ENCODE results near the gene KCNK10.

The KCNK10 gene, protein sequence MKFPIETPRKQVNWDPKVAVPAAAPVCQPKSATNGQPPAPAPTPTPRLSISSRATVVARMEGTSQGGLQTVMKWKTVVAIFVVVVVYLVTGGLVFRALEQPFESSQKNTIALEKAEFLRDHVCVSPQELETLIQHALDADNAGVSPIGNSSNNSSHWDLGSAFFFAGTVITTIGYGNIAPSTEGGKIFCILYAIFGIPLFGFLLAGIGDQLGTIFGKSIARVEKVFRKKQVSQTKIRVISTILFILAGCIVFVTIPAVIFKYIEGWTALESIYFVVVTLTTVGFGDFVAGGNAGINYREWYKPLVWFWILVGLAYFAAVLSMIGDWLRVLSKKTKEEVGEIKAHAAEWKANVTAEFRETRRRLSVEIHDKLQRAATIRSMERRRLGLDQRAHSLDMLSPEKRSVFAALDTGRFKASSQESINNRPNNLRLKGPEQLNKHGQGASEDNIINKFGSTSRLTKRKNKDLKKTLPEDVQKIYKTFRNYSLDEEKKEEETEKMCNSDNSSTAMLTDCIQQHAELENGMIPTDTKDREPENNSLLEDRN

DNA sequence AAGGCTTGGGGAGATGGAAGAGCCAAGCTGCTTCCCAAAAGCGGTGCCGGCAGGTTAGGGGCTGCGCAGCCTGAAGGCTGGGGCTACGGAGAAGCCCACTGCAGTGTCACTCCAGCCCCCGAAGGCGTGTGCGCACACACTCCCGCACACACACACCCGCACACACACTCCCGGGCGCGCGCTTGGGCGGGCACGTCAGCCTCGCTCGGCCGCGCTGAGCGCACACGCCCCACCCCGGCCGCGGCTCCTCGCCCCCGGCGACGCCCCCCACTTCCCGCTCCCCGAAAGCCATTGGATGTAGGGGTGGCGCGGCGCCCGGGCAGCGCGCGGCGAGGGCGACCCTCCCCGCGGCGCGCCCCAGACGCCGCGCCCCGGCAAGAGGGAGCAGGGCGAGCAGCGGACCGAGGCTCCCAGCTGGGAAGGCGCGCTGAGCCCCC is at the start of gene KCNK10:
Gene KCNK10 (minus strand): TSS at position 184 of the 437 bp plus-strand sequence. CDS start 471 bp downstream, outside the sequence.
- DNase-seq (ENCODE audit: low read depth): no peak
- peak within 1 kb of the TSS; percentile 18 for H3K4me3 ChIP-seq (ENCODE audit: low read depth, low read length)
- TF ChIP-seq, protein P1, sequence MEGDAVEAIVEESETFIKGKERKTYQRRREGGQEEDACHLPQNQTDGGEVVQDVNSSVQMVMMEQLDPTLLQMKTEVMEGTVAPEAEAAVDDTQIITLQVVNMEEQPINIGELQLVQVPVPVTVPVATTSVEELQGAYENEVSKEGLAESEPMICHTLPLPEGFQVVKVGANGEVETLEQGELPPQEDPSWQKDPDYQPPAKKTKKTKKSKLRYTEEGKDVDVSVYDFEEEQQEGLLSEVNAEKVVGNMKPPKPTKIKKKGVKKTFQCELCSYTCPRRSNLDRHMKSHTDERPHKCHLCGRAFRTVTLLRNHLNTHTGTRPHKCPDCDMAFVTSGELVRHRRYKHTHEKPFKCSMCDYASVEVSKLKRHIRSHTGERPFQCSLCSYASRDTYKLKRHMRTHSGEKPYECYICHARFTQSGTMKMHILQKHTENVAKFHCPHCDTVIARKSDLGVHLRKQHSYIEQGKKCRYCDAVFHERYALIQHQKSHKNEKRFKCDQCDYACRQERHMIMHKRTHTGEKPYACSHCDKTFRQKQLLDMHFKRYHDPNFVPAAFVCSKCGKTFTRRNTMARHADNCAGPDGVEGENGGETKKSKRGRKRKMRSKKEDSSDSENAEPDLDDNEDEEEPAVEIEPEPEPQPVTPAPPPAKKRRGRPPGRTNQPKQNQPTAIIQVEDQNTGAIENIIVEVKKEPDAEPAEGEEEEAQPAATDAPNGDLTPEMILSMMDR (conservative IDR thresholded peaks at IDR 0.05; ENCODE audit: low read depth, low read length): no peak

DNA sequence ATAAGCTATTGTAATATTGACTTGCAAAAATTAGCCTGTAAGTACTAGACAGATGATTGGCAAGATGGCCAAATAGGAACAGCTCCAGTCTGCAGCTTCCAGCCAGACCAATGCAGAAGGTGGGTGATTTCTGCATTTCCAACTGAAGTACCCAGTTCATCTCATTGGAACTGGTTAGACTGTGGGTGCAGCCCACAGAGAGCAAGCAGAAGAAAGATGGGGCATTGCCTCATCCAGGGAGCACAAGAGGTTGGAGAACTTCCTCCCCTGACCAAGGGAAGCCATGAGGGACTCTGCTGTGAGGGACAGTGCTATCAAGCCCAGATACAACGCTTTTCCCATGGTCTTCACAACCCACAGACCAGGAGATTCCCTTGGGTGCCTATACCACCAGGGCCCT is 46.4 kb upstream of the KCNK10 start:
- TF ChIP-seq, protein P1 (conservative IDR thresholded peaks at IDR 0.05; ENCODE audit: low read depth, low read length): no peak
- no peak overlapping the region for H3K4me3 ChIP-seq (ENCODE audit: low read depth, low read length)
- DNase-seq (ENCODE audit: low read depth): no peak

DNA sequence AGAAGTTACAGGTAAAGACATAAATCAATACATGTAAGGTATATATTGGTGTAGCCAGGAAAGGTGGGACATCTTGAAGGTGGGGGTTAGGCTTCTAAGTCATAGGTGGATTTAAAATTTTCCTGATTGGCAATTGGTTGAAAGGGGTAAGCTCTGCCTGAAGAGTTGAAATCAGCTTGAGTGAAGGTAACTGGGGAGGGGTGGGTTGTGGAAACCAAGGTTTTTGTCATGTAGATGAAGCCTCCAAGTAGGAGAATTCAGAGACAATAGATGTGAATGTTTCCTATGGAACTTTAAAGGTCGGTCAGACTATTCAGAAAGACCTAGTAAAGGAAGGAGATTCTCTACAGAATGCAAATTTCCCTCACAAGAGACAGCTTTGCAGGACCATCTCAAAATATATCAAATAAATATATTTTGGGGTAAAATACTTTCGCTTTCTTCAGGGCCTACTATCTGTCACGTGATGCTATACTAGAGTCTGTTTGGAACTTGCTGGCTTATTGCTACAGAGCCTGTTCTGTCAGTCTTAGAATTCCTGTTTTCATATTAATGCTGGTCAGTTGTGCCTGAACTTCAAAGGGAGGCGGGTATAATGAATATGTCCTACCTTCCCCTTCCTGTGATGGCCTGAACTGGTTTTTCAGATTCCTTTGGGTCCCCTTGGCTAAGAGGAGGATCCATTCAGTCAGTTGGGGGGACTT is 41.8 kb upstream of the KCNK10 start:
- TF ChIP-seq, protein P1 (conservative IDR thresholded peaks at IDR 0.05; ENCODE audit: low read depth, low read length): no peak
- no peak overlapping the region for H3K4me3 ChIP-seq (ENCODE audit: low read depth, low read length)
- no peak for DNase-seq (ENCODE audit: low read depth)

DNA sequence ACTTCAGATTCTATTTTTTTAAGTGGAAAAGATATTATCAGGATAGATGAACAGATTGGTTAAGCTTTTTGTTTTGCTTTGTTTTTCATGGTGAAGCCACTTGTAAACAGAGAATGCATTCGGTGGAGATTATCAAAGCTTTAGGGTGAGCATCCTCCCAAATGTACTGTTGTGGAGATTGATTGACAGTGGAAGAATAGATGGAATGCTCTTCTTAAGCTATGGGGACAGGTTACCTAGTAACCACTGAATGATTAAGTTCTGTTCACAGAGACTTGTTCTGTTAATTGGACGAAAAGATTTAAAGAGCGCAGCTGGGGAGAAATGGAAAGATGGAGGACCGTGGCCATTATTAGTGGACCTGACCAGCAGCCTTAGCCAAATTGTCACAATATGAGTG is 40.6 kb upstream of the KCNK10 start:
- TF ChIP-seq, protein P1 (conservative IDR thresholded peaks at IDR 0.05; ENCODE audit: low read depth, low read length): no peak
- no peak overlapping the region for H3K4me3 ChIP-seq (ENCODE audit: low read depth, low read length)
- no peak for DNase-seq (ENCODE audit: low read depth)

DNA sequence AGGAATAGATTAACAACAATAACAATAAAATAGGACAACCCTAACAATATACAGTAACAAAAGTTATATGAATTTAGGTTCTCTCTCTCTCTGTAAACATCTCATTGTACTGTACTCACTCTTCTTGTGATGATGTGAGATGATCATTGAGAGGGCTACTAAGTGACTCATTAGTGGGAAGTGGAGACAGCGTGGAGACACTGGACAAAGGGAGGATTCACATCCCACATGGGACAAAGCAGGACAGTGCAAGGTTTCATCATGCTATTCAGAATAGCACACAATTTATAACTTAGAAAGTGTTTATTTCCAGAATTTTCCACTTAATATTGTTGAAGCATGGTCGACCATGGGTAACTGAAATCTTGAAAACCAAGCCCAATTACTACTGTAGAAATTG is 36.4 kb upstream of the KCNK10 start:
- no peak overlapping the region for H3K4me3 ChIP-seq (ENCODE audit: low read depth, low read length)
- TF ChIP-seq, protein P1 (conservative IDR thresholded peaks at IDR 0.05; ENCODE audit: low read depth, low read length): no peak
- no peak for DNase-seq (ENCODE audit: low read depth)

DNA sequence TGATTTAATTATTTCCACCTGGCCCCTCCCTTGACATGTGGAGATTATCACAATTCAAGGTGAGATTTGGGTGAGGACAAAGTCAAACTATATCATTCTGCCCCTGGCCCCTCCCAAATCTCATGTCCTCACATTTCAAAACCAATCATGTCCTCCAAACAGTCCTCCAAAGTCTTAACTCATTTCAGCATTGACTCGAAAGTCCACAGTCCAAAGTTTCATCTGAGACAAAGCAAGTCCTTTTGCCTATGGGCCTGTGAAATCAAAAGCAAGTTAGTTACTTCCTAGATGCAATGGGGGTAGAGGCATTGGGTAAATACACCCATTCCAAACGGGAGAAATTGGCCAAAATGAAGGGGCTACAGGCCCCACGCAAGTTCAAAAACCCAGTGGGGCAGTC is 31.3 kb upstream of the KCNK10 start:
- TF ChIP-seq, protein P1 (conservative IDR thresholded peaks at IDR 0.05; ENCODE audit: low read depth, low read length): no peak
- DNase-seq (ENCODE audit: low read depth): no peak
- H3K4me3 ChIP-seq (ENCODE audit: low read depth, low read length): no peak overlapping the region

Data from choroid plexus epithelial cell (primary cell).